Small intestine (tissue), 7 donors: ENCODE measurements around the gene SCAND1. TPM values are rescaled to one million over a fixed set of nuclear protein-coding genes. Genes with fewer than 3 reads are reported as not detected.

Experiments
- DNase-seq, 2 donors: peaks; one replicate each; pipeline versions ENCODE4 v3.0.0 to v3.0.0-alpha.2; 2013
- FAIRE-seq: peaks from 2 replicates; lab custom pipeline; 2012; peaks lifted over from hg19 to GRCh38; lab: Jason Lieb, UNC
- H3K27ac ChIP-seq, 3 donors: one replicate each; pipeline ENCODE4 v1.5.1; 2013; ENCODE audit warnings: low read length in 2 of 3, mild to moderate bottlenecking in 2 of 3, control low read depth in 1 of 3, inconsistent platforms in 1 of 3, low read depth in 1 of 3, moderate library complexity in 1 of 3
- H3K27me3 ChIP-seq, 3 donors: one replicate each; pipeline ENCODE4 v1.6.1; 2013; ENCODE audit warnings: low read length in 3 of 3, inconsistent platforms in 1 of 3; ENCODE audit not compliant: control insufficient read depth in 3 of 3, insufficient read depth in 3 of 3
- H3K36me3 ChIP-seq, 3 donors: one replicate each; pipeline ENCODE4 v1.6.1; 2013; ENCODE audit warnings: low read length in 3 of 3, inconsistent platforms in 1 of 3, low read depth in 1 of 3, mild to moderate bottlenecking in 1 of 3, moderate library complexity in 1 of 3; ENCODE audit not compliant: control insufficient read depth in 3 of 3, insufficient read depth in 2 of 3
- H3K4me1 ChIP-seq, 3 donors: one replicate each; pipeline ENCODE4 v1.6.1; 2013; ENCODE audit warnings: low read length in 2 of 3, inconsistent platforms in 1 of 3, low read depth in 1 of 3, mild to moderate bottlenecking in 1 of 3, moderate library complexity in 1 of 3; ENCODE audit not compliant: control insufficient read depth in 3 of 3, insufficient read depth in 2 of 3
- H3K4me3 ChIP-seq, 3 donors: one replicate each; pipeline ENCODE4 v1.5.1; 2013; ENCODE audit warnings: low read length in 3 of 3, control low read depth in 1 of 3, inconsistent platforms in 1 of 3, low read depth in 1 of 3, mild to moderate bottlenecking in 1 of 3, moderate library complexity in 1 of 3
- H3K9me3 ChIP-seq, 2 donors: one replicate each; pipeline ENCODE4 v1.6.1; 2013; ENCODE audit warnings: low read depth in 1 of 2, low read length in 1 of 2; ENCODE audit not compliant: control insufficient read depth in 2 of 2, insufficient read depth in 1 of 2
- WGBS, 3 donors: extraction: QIAGEN DNeasy Blood & Tissue Kit; methylation state at CpG; one replicate each; pipeline ENCODE4 v1.1.7; 2013; 5-methylcytosine and 5-hydroxymethylcytosine counted together
- polyA plus RNA-seq, 4 donors: library from polyadenylated mRNA; stranded (reverse) in 3 of 4; unstranded in 1 of 4; fragments of 200-250 nt in 3 of 4; fragments of 120-200 nt in 1 of 4; gene quantifications; one replicate each; pipeline versions ENCODE4 v1.2.1 to v1.2.3, GENCODE V29; 2013
- donor health status: healthy with polysubstance abuse.
- donor health status: control.
- donor health status: control.
- donor health status: Bipolar disorder and iron deficiency.
- donor health status: healthy.

Gene SCAND1
- polyA plus RNA-seq, 4 donors = 52.5 to 283 (median 229) TPM

DNA sequence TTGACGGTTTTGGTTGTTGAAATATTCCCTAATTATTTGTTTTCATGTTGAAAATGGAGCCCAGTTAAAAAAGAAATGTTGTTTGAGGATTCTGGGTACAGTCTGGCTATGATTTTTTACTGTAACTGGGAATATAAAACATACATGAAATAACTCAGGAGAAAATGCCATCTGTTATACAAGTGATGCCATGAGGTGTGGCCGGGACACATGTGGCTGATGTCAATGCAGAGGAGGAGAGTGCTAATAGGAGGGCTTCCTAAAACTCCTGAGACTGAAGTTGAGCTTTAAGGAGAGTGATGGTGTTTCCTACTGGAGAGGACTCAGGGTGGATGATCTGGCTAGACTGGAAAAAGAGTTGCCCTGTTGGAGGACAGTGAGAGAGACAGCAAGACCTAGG, 12.7 kb downstream of the SCAND1 start:
- Histone ChIP-seq H3K36me3 (peaks cover 6 to 55% (median 14%) of the 10 kb centered on the region in 3 donors), H3K9me3 (no peaks in the 10 kb centered on the region), H3K4me3 (no peak overlapping the region), H3K4me1 (no peaks in the 10 kb centered on the region), H3K27me3 (no peaks in the 10 kb centered on the region), H3K27ac (no peak overlapping the region)
- DNase-seq = no peak
- FAIRE-seq = no peak
- 91 to 93% (median 92%) methylated on average over 2 of the region's 2 CpGs for WGBS, 3 donors

GRCh38 chr20:35939264-35939663, 15.0 kb downstream of the SCAND1 start:
- H3K27ac ChIP-seq = no peak overlapping the region
- WGBS, 3 donors = 92 to 98% (median 96%) methylated on average over 3 of the region's 3 CpGs
- H3K36me3 ChIP-seq = peaks cover 8 to 54% (median 14%) of the 10 kb centered on the region in 3 donors

DNA sequence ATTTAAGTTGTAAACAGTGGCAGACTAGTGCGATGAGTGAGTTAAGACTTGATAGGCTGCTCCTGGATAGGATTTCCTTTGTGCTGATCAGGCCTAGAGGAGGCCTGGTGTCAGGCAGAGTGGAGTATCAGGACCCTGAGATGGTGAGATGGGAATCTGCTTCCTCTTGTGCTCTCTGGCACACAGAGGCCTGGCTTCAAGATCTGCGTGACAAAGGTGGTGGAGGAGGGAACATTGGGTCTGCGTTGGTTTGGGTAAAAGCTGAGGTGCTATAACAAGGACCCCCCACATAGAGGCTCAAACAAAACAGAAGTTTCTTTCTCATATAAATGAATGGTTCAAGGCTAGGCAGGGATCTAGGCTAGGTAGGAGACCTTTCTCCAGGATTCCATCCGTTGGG, 20.3 kb downstream of the SCAND1 start:
- H3K27me3 ChIP-seq = no peaks in the 10 kb centered on the region
- peaks cover 6 to 50% (median 7%) of the 10 kb centered on the region in 3 donors for H3K36me3 ChIP-seq
- WGBS, 3 donors = 89 to 98% (median 92%) methylated on average over 4 of the region's 4 CpGs
- no peak overlapping the region for H3K4me3 ChIP-seq
- H3K4me1 ChIP-seq = no peaks in the 10 kb centered on the region
- no peak overlapping the region for H3K27ac ChIP-seq
- DNase-seq = no peak
- no peaks in the 10 kb centered on the region for H3K9me3 ChIP-seq
- no peak for FAIRE-seq

More at GRCh38 chr20:35939264-35939663, 15.0 kb downstream of the SCAND1 start:
- no peaks in the 10 kb centered on the region for H3K4me1 ChIP-seq
- H3K4me3 ChIP-seq = no peak overlapping the region
- no peaks in the 10 kb centered on the region for H3K9me3 ChIP-seq
- no peaks in the 10 kb centered on the region for H3K27me3 ChIP-seq
- FAIRE-seq (no peak), DNase-seq (no peak)

- peaks cover 9 to 54% (median 12%) of the 10 kb centered on the region in 3 donors for H3K36me3 ChIP-seq
These were observed 25.0 kb downstream of the SCAND1 start for GRCh38 chr20:35929301-35929700.

DNA sequence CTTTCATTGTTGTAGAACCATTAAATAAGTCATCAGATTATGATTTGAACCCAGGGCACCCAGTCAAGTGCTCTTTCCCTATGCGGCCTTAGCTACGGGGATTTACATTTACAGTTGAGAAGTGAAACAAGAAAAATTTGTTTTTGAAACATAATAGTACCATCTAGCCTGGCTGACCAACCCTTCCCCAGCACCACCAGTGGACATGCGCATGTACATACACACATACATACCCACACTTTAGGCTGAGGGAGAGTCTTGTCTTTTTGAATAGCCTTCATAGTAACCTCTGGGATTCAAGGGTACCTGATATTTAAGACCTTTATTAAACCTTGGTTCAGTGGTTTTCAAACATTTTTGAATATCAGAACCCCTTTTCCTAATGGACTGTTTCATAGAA, 33.8 kb downstream of the SCAND1 start:
- no peak overlapping the region for H3K27ac ChIP-seq
- H3K27me3 ChIP-seq = no peaks in the 10 kb centered on the region
- DNase-seq = no peak
- no peaks in the 10 kb centered on the region for H3K9me3 ChIP-seq
- 95 to 99% (median 99%) methylated on average over 3 of the region's 3 CpGs for WGBS, 3 donors
- H3K4me1 ChIP-seq = no peaks in the 10 kb centered on the region
- peaks cover 14 to 41% (median 21%) of the 10 kb centered on the region in 3 donors for H3K36me3 ChIP-seq
- no peak for FAIRE-seq
- no peak overlapping the region for H3K4me3 ChIP-seq

More at GRCh38 chr20:35929301-35929700, 25.0 kb downstream of the SCAND1 start:
- FAIRE-seq = no peak
- no peak overlapping the region for H3K4me3 ChIP-seq
- H3K4me1 ChIP-seq = no peaks in the 10 kb centered on the region
- H3K27me3 ChIP-seq = no peaks in the 10 kb centered on the region
- no peaks in the 10 kb centered on the region for H3K9me3 ChIP-seq
- WGBS, 3 donors = 93 to 98% (median 96%) methylated on average over 2 of the region's 2 CpGs
- H3K27ac ChIP-seq = no peak overlapping the region
- no peak for DNase-seq

- no peak for DNase-seq
- H3K9me3 ChIP-seq = no peaks in the 10 kb centered on the region
- H3K27ac ChIP-seq = no peak overlapping the region
- 99 to 100% (median 100%) methylated on average over 1 of the region's 1 CpG for WGBS, 3 donors
- H3K36me3 ChIP-seq = peaks cover 14 to 50% (median 25%) of the 10 kb centered on the region in 3 donors
- no peaks in the 10 kb centered on the region for H3K27me3 ChIP-seq
- H3K4me1 ChIP-seq = no peaks in the 10 kb centered on the region
- FAIRE-seq = no peak
- H3K4me3 ChIP-seq = no peak overlapping the region
These were observed 36.3 kb downstream of the SCAND1 start for GRCh38 chr20:35918021-35918420.

DNA sequence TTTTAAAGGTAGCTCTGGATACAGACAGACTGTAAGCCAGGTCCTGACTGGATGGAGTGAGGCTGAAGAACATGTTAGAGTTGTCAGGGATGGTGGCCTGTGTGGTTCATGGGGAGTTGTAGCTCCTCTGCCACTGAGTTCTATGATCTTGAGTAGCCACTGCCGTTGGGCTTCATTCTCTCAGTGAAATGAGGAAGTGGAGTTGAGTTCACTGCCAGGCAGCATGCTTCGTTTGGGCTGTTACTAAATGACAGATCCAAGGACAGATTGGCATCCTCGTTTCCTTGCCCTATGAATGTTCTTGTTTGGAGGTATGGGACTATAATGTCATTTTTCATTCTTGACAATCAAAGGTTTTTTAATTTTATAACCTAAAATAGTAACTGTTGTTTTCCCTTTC, 37.2 kb downstream of the SCAND1 start:
- H3K9me3 ChIP-seq = no peaks in the 10 kb centered on the region
- no peak overlapping the region for H3K4me3 ChIP-seq
- no peaks in the 10 kb centered on the region for H3K27me3 ChIP-seq
- peaks cover 17 to 52% (median 25%) of the 10 kb centered on the region in 3 donors for H3K36me3 ChIP-seq
- WGBS, 3 donors = 64 to 67% (median 64%) methylated on average over 3 of the region's 3 CpGs
- H3K27ac ChIP-seq = no peak overlapping the region
- FAIRE-seq (no peak), DNase-seq (no peak)
- no peaks in the 10 kb centered on the region for H3K4me1 ChIP-seq

DNA sequence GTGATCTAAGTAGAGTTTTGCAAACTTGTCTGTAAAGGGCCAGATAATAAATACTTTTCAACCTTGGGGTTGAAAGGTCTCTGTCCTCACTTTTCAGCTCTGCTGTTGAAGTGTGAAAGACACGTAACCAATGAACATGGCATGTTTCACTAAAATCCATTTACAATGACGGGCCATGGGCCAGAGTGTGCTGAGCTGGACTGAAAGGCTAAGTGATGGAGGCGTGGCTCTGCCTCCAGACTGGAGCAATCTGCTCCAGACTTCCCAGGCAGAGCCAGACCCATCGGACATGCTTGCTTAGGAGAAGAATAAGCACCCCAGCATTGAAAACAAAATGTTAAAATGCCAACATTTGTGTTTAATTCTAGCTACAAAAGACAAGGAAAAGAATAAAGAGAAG, 41.4 kb downstream of the SCAND1 start:
- Histone ChIP-seq H3K27ac (no peak overlapping the region), H3K36me3 (peaks cover 8 to 44% (median 12%) of the 10 kb centered on the region in 3 donors), H3K4me3 (no peak overlapping the region), H3K9me3 (no peaks in the 10 kb centered on the region), H3K4me1 (no peaks in the 10 kb centered on the region), H3K27me3 (no peaks in the 10 kb centered on the region)
- no peak for DNase-seq
- FAIRE-seq = no peak
- WGBS, 3 donors = 83 to 97% (median 96%) methylated on average over 4 of the region's 4 CpGs

- Histone ChIP-seq H3K4me3 (no peak overlapping the region), H3K27me3 (no peaks in the 10 kb centered on the region), H3K4me1 (no peaks in the 10 kb centered on the region), H3K9me3 (no peaks in the 10 kb centered on the region), H3K27ac (no peak overlapping the region), H3K36me3 (peaks cover 3 to 39% (median 4%) of the 10 kb centered on the region in 3 donors)
- FAIRE-seq (no peak), DNase-seq (no peak)
- 92 to 94% (median 92%) methylated on average over 3 of the region's 3 CpGs for WGBS, 3 donors
These were observed 44.0 kb downstream of the SCAND1 start for GRCh38 chr20:35910254-35910653.
